ENCODE results near the gene DPP6.
"Not testable (repeated sequence)": the region's sequence is repeated elsewhere in the genome, so short reads cannot be mapped to it uniquely, and the experiment has no call there.

DPP6 gene

GRCh38 chr7:154092093-154092492, 39.9 kb downstream of the DPP6 start:
- H3K4me1 ChIP-seq (ENCODE audit: insufficient read depth, low read length); H3K27me3 ChIP-seq (ENCODE audit: insufficient read depth, low read length); H3K27ac ChIP-seq (ENCODE audit: low read length); H3K9me3 ChIP-seq (ENCODE audit: insufficient read depth, low read depth, low read length); H3K4me3 ChIP-seq (ENCODE audit: low read length); H3K9ac ChIP-seq (ENCODE audit: low read depth, low read length); H3K36me3 ChIP-seq (ENCODE audit: insufficient read depth, low read depth, low read length): not testable (repeated sequence)

GRCh38 chr7:154095201-154095600, 43.0 kb downstream of the DPP6 start:
- not testable (repeated sequence) for H3K9ac ChIP-seq (ENCODE audit: low read depth, low read length); H3K4me3 ChIP-seq (ENCODE audit: low read length); H3K36me3 ChIP-seq (ENCODE audit: insufficient read depth, low read depth, low read length); H3K4me1 ChIP-seq (ENCODE audit: insufficient read depth, low read length); H3K9me3 ChIP-seq (ENCODE audit: insufficient read depth, low read depth, low read length); H3K27ac ChIP-seq (ENCODE audit: low read length); H3K27me3 ChIP-seq (ENCODE audit: insufficient read depth, low read length)

- H3K4me3 ChIP-seq (ENCODE audit: low read length); H3K4me1 ChIP-seq (ENCODE audit: insufficient read depth, low read length); H3K27me3 ChIP-seq (ENCODE audit: insufficient read depth, low read length); H3K9ac ChIP-seq (ENCODE audit: low read depth, low read length); H3K27ac ChIP-seq (ENCODE audit: low read length); H3K9me3 ChIP-seq (ENCODE audit: insufficient read depth, low read depth, low read length); H3K36me3 ChIP-seq (ENCODE audit: insufficient read depth, low read depth, low read length): not testable (repeated sequence)
These were observed 52.9 kb downstream of the DPP6 start for GRCh38 chr7:154105063-154105462.

GRCh38 chr7:154109615-154110014, 57.4 kb downstream of the DPP6 start:
- H3K9ac ChIP-seq (ENCODE audit: low read depth, low read length); H3K9me3 ChIP-seq (ENCODE audit: insufficient read depth, low read depth, low read length); H3K27ac ChIP-seq (ENCODE audit: low read length); H3K4me1 ChIP-seq (ENCODE audit: insufficient read depth, low read length); H3K27me3 ChIP-seq (ENCODE audit: insufficient read depth, low read length); H3K4me3 ChIP-seq (ENCODE audit: low read length); H3K36me3 ChIP-seq (ENCODE audit: insufficient read depth, low read depth, low read length): not testable (repeated sequence)

- H3K27me3 ChIP-seq (ENCODE audit: insufficient read depth, low read length); H3K27ac ChIP-seq (ENCODE audit: low read length); H3K4me1 ChIP-seq (ENCODE audit: insufficient read depth, low read length); H3K9me3 ChIP-seq (ENCODE audit: insufficient read depth, low read depth, low read length); H3K9ac ChIP-seq (ENCODE audit: low read depth, low read length); H3K36me3 ChIP-seq (ENCODE audit: insufficient read depth, low read depth, low read length); H3K4me3 ChIP-seq (ENCODE audit: low read length): not testable (repeated sequence)
These were observed 61.6 kb downstream of the DPP6 start for GRCh38 chr7:154113732-154114351.

GRCh38 chr7:154117411-154118390, 65.5 kb downstream of the DPP6 start:
- H3K9ac ChIP-seq (ENCODE audit: low read depth, low read length); H3K9me3 ChIP-seq (ENCODE audit: insufficient read depth, low read depth, low read length); H3K36me3 ChIP-seq (ENCODE audit: insufficient read depth, low read depth, low read length); H3K27me3 ChIP-seq (ENCODE audit: insufficient read depth, low read length); H3K27ac ChIP-seq (ENCODE audit: low read length); H3K4me3 ChIP-seq (ENCODE audit: low read length); H3K4me1 ChIP-seq (ENCODE audit: insufficient read depth, low read length): not testable (repeated sequence)

GRCh38 chr7:154120825-154121224, 68.6 kb downstream of the DPP6 start:
- H3K27ac ChIP-seq (ENCODE audit: low read length); H3K4me3 ChIP-seq (ENCODE audit: low read length); H3K9ac ChIP-seq (ENCODE audit: low read depth, low read length); H3K4me1 ChIP-seq (ENCODE audit: insufficient read depth, low read length); H3K27me3 ChIP-seq (ENCODE audit: insufficient read depth, low read length); H3K36me3 ChIP-seq (ENCODE audit: insufficient read depth, low read depth, low read length); H3K9me3 ChIP-seq (ENCODE audit: insufficient read depth, low read depth, low read length): not testable (repeated sequence)

GRCh38 chr7:154122720-154123119, 70.5 kb downstream of the DPP6 start:
- not testable (repeated sequence) for H3K27ac ChIP-seq (ENCODE audit: low read length); H3K4me3 ChIP-seq (ENCODE audit: low read length); H3K9ac ChIP-seq (ENCODE audit: low read depth, low read length); H3K36me3 ChIP-seq (ENCODE audit: insufficient read depth, low read depth, low read length); H3K9me3 ChIP-seq (ENCODE audit: insufficient read depth, low read depth, low read length); H3K27me3 ChIP-seq (ENCODE audit: insufficient read depth, low read length); H3K4me1 ChIP-seq (ENCODE audit: insufficient read depth, low read length)

- H3K4me1 ChIP-seq (ENCODE audit: insufficient read depth, low read length); H3K4me3 ChIP-seq (ENCODE audit: low read length); H3K27ac ChIP-seq (ENCODE audit: low read length); H3K9me3 ChIP-seq (ENCODE audit: insufficient read depth, low read depth, low read length); H3K27me3 ChIP-seq (ENCODE audit: insufficient read depth, low read length); H3K36me3 ChIP-seq (ENCODE audit: insufficient read depth, low read depth, low read length); H3K9ac ChIP-seq (ENCODE audit: low read depth, low read length): not testable (repeated sequence)
These were observed 71.2 kb downstream of the DPP6 start for GRCh38 chr7:154123397-154123796.

GRCh38 chr7:154129142-154129541, 76.9 kb downstream of the DPP6 start:
- H3K4me3 ChIP-seq (ENCODE audit: low read length); H3K9me3 ChIP-seq (ENCODE audit: insufficient read depth, low read depth, low read length); H3K27me3 ChIP-seq (ENCODE audit: insufficient read depth, low read length); H3K27ac ChIP-seq (ENCODE audit: low read length); H3K9ac ChIP-seq (ENCODE audit: low read depth, low read length); H3K4me1 ChIP-seq (ENCODE audit: insufficient read depth, low read length); H3K36me3 ChIP-seq (ENCODE audit: insufficient read depth, low read depth, low read length): not testable (repeated sequence)

- H3K9ac ChIP-seq (ENCODE audit: low read depth, low read length); H3K4me3 ChIP-seq (ENCODE audit: low read length); H3K4me1 ChIP-seq (ENCODE audit: insufficient read depth, low read length); H3K27ac ChIP-seq (ENCODE audit: low read length); H3K9me3 ChIP-seq (ENCODE audit: insufficient read depth, low read depth, low read length); H3K27me3 ChIP-seq (ENCODE audit: insufficient read depth, low read length); H3K36me3 ChIP-seq (ENCODE audit: insufficient read depth, low read depth, low read length): not testable (repeated sequence)
These were observed 80.4 kb downstream of the DPP6 start for GRCh38 chr7:154132617-154133016.

GRCh38 chr7:154133703-154134277, 81.6 kb downstream of the DPP6 start:
- H3K27me3 ChIP-seq (ENCODE audit: insufficient read depth, low read length); H3K4me1 ChIP-seq (ENCODE audit: insufficient read depth, low read length); H3K4me3 ChIP-seq (ENCODE audit: low read length); H3K27ac ChIP-seq (ENCODE audit: low read length); H3K36me3 ChIP-seq (ENCODE audit: insufficient read depth, low read depth, low read length); H3K9me3 ChIP-seq (ENCODE audit: insufficient read depth, low read depth, low read length); H3K9ac ChIP-seq (ENCODE audit: low read depth, low read length): not testable (repeated sequence)
